Right atrium auricular region (tissue), 2 donors: Measurements from ENCODE around the gene PLCB4. TPM values are rescaled to one million over a fixed set of nuclear protein-coding genes. Genes with fewer than 3 reads are reported as not detected.

Source experiments
- DNase-seq: peaks from one replicate; pipeline ENCODE4 v3.0.0-alpha.2; 2019; ENCODE audit warnings: low spot score
- H3K27ac ChIP-seq, 2 donors: fragments of 200-600 bp; sonication (generic); 1 replicate in 1 of 2; 2 replicates in 1 of 2; pipeline ENCODE4 v1.5.1; 2016 to 2019
- H3K27me3 ChIP-seq, 2 donors: fragments of 200-600 bp; sonication (generic); one replicate each; pipeline versions ENCODE4 v1.5.1 to v1.6.0; 2017 to 2019
- H3K36me3 ChIP-seq: fragments of 200-600 bp; sonication (generic); one replicate; pipeline ENCODE4 v1.5.1; 2016
- H3K4me1 ChIP-seq, 2 donors: fragments of 200-600 bp; sonication (generic); one replicate each; pipeline versions ENCODE4 v1.5.1 to v1.6.0; 2017 to 2019
- H3K4me3 ChIP-seq, 2 donors: fragments of 200-600 bp; sonication (generic); 1 replicate in 1 of 2; 2 replicates in 1 of 2; pipeline ENCODE4 v1.5.1; 2017 to 2019; ENCODE audit warnings: mild to moderate bottlenecking in 1 of 2, moderate library complexity in 1 of 2
- H3K9me3 ChIP-seq, 2 donors: fragments of 200-600 bp; sonication (generic); one replicate each; pipeline ENCODE4 v1.5.1; 2019
- CTCF ChIP-seq, 2 donors: fragments of 200-600 bp; sonication (generic); IDR thresholded peaks; one replicate each; pipeline ENCODE4 v1.5.1; 2019; ENCODE audit warnings: antibody characterized with exemption in 2 of 2
- total RNA-seq, 2 donors: library from RNA; depleted of rRNA; stranded (reverse); fragments of >200 nt; gene quantifications; one replicate each; pipeline ENCODE4 v1.1.0, GENCODE V29; 2016

Gene PLCB4
- total RNA-seq, 2 donors from 2014 or later, result 14.3 to 32.4 TPM

GRCh38 chr20:9503526-9504245 lies 434.8 kb downstream of the PLCB4 start:
- H3K27me3 ChIP-seq, result peaks cover 3 to 5% of the 10 kb centered on the region in 2 donors
- no peak for TF ChIP-seq CTCF (IDR thresholded peaks at IDR 0.05)

GRCh38 chr20:9506280-9506821 lies 437.5 kb downstream of the PLCB4 start:
- Histone ChIP-seq H3K27ac (no peak overlapping the region), H3K36me3 (no peaks in the 10 kb centered on the region), H3K27me3 (peaks cover 3 to 5% of the 10 kb centered on the region in 2 donors), H3K4me1 (peaks cover 0 to 17% of the 10 kb centered on the region in 2 donors), H3K9me3 (no peaks in the 10 kb centered on the region), H3K4me3 (peak overlapping the region in 1 of 2 donors; percentile 16)
- no peak for TF ChIP-seq CTCF (IDR thresholded peaks at IDR 0.05)
- DNase-seq, result no peak

More at GRCh38 chr20:9503526-9504245, 434.8 kb downstream of the PLCB4 start:
- Histone ChIP-seq H3K9me3 (no peaks in the 10 kb centered on the region), H3K27ac (no peak overlapping the region), H3K4me1 (peaks cover 0 to 17% of the 10 kb centered on the region in 2 donors), H3K36me3 (no peaks in the 10 kb centered on the region), H3K4me3 (no peak overlapping the region)
- no peak for DNase-seq

GRCh38 chr20:9506964-9507369 lies 438.1 kb downstream of the PLCB4 start:
- no peak for TF ChIP-seq CTCF (IDR thresholded peaks at IDR 0.05)
- Histone ChIP-seq H3K4me3 (peak overlapping the region in 1 of 2 donors; percentile 16), H3K27ac (no peak overlapping the region), H3K9me3 (no peaks in the 10 kb centered on the region), H3K4me1 (peaks cover 0 to 17% of the 10 kb centered on the region in 2 donors), H3K27me3 (peaks cover 3 to 5% of the 10 kb centered on the region in 2 donors), H3K36me3 (no peaks in the 10 kb centered on the region)
- DNase-seq, result no peak

- Histone ChIP-seq H3K27me3 (peaks cover 3 to 5% of the 10 kb centered on the region in 2 donors), H3K9me3 (no peaks in the 10 kb centered on the region), H3K4me1 (peaks cover 0 to 17% of the 10 kb centered on the region in 2 donors), H3K4me3 (no peak overlapping the region), H3K36me3 (no peaks in the 10 kb centered on the region), H3K27ac (no peak overlapping the region)
- TF ChIP-seq CTCF (IDR thresholded peaks at IDR 0.05), result no peak
- no peak for DNase-seq
These were observed 438.8 kb downstream of the PLCB4 start for GRCh38 chr20:9507544-9508239.

- peaks cover 3 to 5% of the 10 kb centered on the region in 2 donors for H3K27me3 ChIP-seq
- no peaks in the 10 kb centered on the region for H3K9me3 ChIP-seq
- TF ChIP-seq CTCF (IDR thresholded peaks at IDR 0.05), result no peak
- peaks cover 0 to 17% of the 10 kb centered on the region in 2 donors for H3K4me1 ChIP-seq
- H3K27ac ChIP-seq, result no peak overlapping the region
- no peak overlapping the region for H3K4me3 ChIP-seq
- H3K36me3 ChIP-seq, result no peaks in the 10 kb centered on the region
- DNase-seq, result no peak
These were observed 439.4 kb downstream of the PLCB4 start for GRCh38 chr20:9508240-9508661.
